SK-N-MC (cell line): Measurements from ENCODE around the gene AKR1D1.
"Not testable (repeated sequence)": the region's sequence is repeated elsewhere in the genome, so short reads cannot be mapped to it uniquely, and the experiment has no call there.

Experiments
- DNase-seq: peaks from one replicate; pipeline ENCODE4 v3.0.0-alpha.2; 2011; ENCODE audit warnings: low read depth, low spot score
- H3K27ac ChIP-seq: fragments of 200-600 bp; sonication (generic); 2 replicates; pipeline ENCODE4 v1.5.1; 2016; ENCODE audit warnings: mixed run types
- H3K36me3 ChIP-seq: fragments of 200-600 bp; sonication (generic); 2 replicates; pipeline ENCODE4 v1.6.1; 2017; ENCODE audit warnings: antibody characterized with exemption, low read length, mixed read lengths; ENCODE audit not compliant: insufficient read depth
- H3K4me3 ChIP-seq: fragments of 200-600 bp; sonication (generic); 2 replicates; pipeline ENCODE4 v1.5.1; 2016
- H3K9ac ChIP-seq: fragments of 200-600 bp; sonication (generic); 2 replicates; pipeline ENCODE4 v1.8.0; 2017; ENCODE audit warnings: mixed run types, mixed read lengths; ENCODE audit not compliant: insufficient read length
- H3K9me3 ChIP-seq: fragments of 200-600 bp; sonication (generic); 2 replicates; pipeline ENCODE4 v1.6.1; 2017; ENCODE audit warnings: low read depth, mild to moderate bottlenecking, antibody characterized with exemption, low read length, moderate library complexity, mixed read lengths
- EZH2 ChIP-seq: fragments of 200-600 bp; sonication (generic); IDR thresholded peaks from one replicate; pipeline ENCODE4 v1.6.1; 2017; ENCODE audit warnings: antibody characterized with exemption
- FOXP2 ChIP-seq: optimal IDR thresholded peaks from 2 replicates; pipeline ENCODE3; 2011; ENCODE audit warnings: mild to moderate bottlenecking, moderate library complexity; ENCODE audit not compliant: insufficient read depth; ENCODE audit errors: extremely low read length, control extremely low read depth
- POLR2AphosphoS5 ChIP-seq: IDR thresholded peaks from 2 replicates; pipeline ENCODE4 v1.6.1; 2012; ENCODE audit warnings: mild to moderate bottlenecking, low read depth, low read length, borderline replicate concordance

Gene AKR1D1

GRCh38 chr7:138044897-138045296 is 31.4 kb upstream of the AKR1D1 start:
- H3K27ac ChIP-seq: no peak overlapping the region
- TF ChIP-seq EZH2: no peak
- TF ChIP-seq POLR2AphosphoS5: no peak
- H3K9me3 ChIP-seq: no peaks in the 10 kb centered on the region
- no peak overlapping the region for H3K4me3 ChIP-seq
- H3K9ac ChIP-seq: no peak overlapping the region
- H3K36me3 ChIP-seq: no peaks in the 10 kb centered on the region
- no peak for DNase-seq

- Histone ChIP-seq H3K9me3 (no peaks in the 10 kb centered on the region), H3K36me3 (no peaks in the 10 kb centered on the region), H3K4me3 (no peak overlapping the region), H3K27ac (no peak overlapping the region), H3K9ac (no peak overlapping the region)
- no peak for DNase-seq
- TF ChIP-seq POLR2AphosphoS5: no peak
- no peak for TF ChIP-seq EZH2
- no peak for TF ChIP-seq FOXP2
Measured at GRCh38 chr7:138047907-138048306, 28.4 kb upstream of the AKR1D1 start.

- Histone ChIP-seq H3K9me3 (no peaks in the 10 kb centered on the region), H3K27ac (no peak overlapping the region), H3K9ac (no peak overlapping the region), H3K36me3 (no peaks in the 10 kb centered on the region), H3K4me3 (no peak overlapping the region)
- no peak for DNase-seq
- no peak for TF ChIP-seq FOXP2
- TF ChIP-seq POLR2AphosphoS5: no peak
- TF ChIP-seq EZH2: no peak
Measured at GRCh38 chr7:138049505-138050116, 26.6 kb upstream of the AKR1D1 start.

DNA sequence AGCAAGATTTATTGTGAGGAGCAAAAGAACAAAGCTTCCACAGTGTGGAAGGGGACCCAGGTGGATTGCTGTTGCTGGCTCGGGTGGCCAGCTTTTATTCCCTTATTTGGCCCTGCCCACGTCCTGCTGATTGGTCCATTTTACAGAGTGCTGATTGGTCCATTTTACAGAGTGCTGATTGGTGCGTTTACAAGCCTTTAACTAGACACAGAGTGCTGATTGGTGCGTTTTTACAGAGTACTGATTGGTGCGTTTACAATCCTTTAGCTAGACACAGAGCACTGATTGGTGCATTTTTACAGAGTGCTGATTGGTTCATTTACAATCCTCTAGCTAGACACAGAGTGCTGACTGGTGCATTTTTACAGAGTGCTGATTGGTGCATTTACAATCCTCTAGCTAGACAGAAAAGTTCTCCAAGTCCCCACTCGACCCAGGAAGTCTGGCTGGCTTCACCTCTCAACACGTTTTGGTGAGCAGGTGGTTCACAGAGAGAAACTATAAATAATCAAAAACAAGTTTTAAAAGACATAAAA is 24.5 kb upstream of the AKR1D1 start:
- H3K9ac ChIP-seq, H3K9me3 ChIP-seq, H3K4me3 ChIP-seq, DNase-seq, H3K27ac ChIP-seq, H3K36me3 ChIP-seq: not testable (repeated sequence)

GRCh38 chr7:138052696-138053095 is 23.6 kb upstream of the AKR1D1 start:
- no peak for DNase-seq
- no peak overlapping the region for H3K4me3 ChIP-seq
- H3K27ac ChIP-seq: no peak overlapping the region
- no peak overlapping the region for H3K9ac ChIP-seq
- no peaks in the 10 kb centered on the region for H3K36me3 ChIP-seq
- TF ChIP-seq EZH2 (no peak), FOXP2 (no peak), POLR2AphosphoS5 (no peak)
- H3K9me3 ChIP-seq: no peaks in the 10 kb centered on the region

DNA sequence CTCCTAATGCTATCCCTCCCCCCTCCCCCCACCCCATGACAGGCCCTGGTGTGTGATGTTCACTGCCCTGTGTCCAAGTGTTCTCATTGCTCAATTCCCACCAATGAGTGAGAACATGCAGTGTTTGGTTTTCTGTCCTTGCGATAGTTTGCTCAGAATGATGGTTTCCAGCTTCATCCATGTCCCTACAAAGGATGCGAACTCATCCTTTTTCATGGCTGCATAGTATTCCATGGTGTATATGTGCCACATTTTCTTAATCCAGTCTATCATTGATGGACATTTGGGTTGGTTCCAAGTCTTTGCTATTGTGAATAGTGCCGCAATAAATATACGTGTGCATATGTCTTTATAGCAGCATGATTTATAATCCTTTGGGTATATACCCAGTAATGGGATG is 20.6 kb upstream of the AKR1D1 start:
- not testable (repeated sequence) for DNase-seq, H3K4me3 ChIP-seq, H3K9ac ChIP-seq, H3K27ac ChIP-seq, H3K9me3 ChIP-seq, H3K36me3 ChIP-seq

- Histone ChIP-seq H3K4me3 (no peak overlapping the region), H3K9me3 (no peaks in the 10 kb centered on the region), H3K36me3 (no peaks in the 10 kb centered on the region), H3K27ac (no peak overlapping the region), H3K9ac (no peak overlapping the region)
- TF ChIP-seq FOXP2: no peak
- TF ChIP-seq POLR2AphosphoS5: no peak
- no peak for TF ChIP-seq EZH2
- no peak for DNase-seq
Measured at GRCh38 chr7:138063400-138063799, 12.9 kb upstream of the AKR1D1 start.

DNA sequence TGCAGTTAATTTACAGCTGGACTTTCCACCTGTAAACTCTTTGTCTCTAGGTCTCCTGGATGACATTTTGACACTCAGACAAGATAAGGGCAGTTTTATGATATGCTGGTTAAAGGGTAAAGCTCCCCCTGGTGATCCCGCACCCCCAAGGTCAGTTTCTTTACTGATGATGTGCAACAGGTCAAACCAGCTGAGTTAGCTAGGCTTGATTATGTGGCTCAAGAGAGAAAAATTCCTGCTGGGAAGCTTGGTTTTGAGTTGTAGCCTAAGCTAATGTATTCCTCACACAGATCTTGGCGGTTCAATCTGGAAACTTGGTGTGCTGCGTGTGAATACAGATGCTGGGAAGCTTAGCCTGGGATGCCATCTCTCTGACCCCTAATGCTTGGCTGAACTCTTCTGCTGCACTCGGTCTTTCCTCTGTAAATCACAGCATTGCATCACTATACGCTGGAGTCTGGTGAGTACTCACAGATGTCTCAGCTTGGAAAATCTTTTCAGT is 11.4 kb upstream of the AKR1D1 start:
- no peak overlapping the region for H3K9ac ChIP-seq
- H3K4me3 ChIP-seq: no peak overlapping the region
- DNase-seq: no peak
- no peak overlapping the region for H3K27ac ChIP-seq
- no peaks in the 10 kb centered on the region for H3K36me3 ChIP-seq
- no peaks in the 10 kb centered on the region for H3K9me3 ChIP-seq
- no peak for TF ChIP-seq EZH2
- TF ChIP-seq POLR2AphosphoS5: no peak
- TF ChIP-seq FOXP2: no peak

GRCh38 chr7:138065827-138066226 is 10.4 kb upstream of the AKR1D1 start:
- Histone ChIP-seq H3K36me3 (no peaks in the 10 kb centered on the region), H3K9ac (no peak overlapping the region), H3K27ac (no peak overlapping the region), H3K4me3 (no peak overlapping the region), H3K9me3 (no peaks in the 10 kb centered on the region)
- no peak for TF ChIP-seq EZH2
- TF ChIP-seq POLR2AphosphoS5: no peak
- no peak for TF ChIP-seq FOXP2
- no peak for DNase-seq
